CD14-positive monocyte (primary cell): ENCODE results near the gene MLYCD. TPM values are rescaled to one million over a fixed set of nuclear protein-coding genes. Genes with fewer than 3 reads are reported as not detected.
"Not testable (repeated sequence)": the region's sequence is repeated elsewhere in the genome, so short reads cannot be mapped to it uniquely, and the experiment has no call there.

Experiments
- DNase-seq, 3 donors: peaks; one replicate each; pipeline ENCODE4 v3.0.0-alpha.2; 2011 to 2022
- H2AFZ ChIP-seq: 2 replicates; pipeline ENCODE4 v1.6.0; 2012; ENCODE audit warnings: mild to moderate bottlenecking, low read depth, low read length, inconsistent platforms; ENCODE audit not compliant: insufficient read depth, poor library complexity, severe bottlenecking
- H3K27ac ChIP-seq, 2 donors: 1 replicate in 1 of 2; 2 replicates in 1 of 2; pipeline ENCODE4 v1.5.1; 2012 to 2013; ENCODE audit warnings: low read length in 2 of 2, control low read depth in 1 of 2, inconsistent platforms in 1 of 2, low read depth in 1 of 2, mild to moderate bottlenecking in 1 of 2
- H3K27me3 ChIP-seq, 2 donors: one replicate each; pipeline versions ENCODE4 v1.6.0 to v1.6.1; 2011 to 2013; ENCODE audit warnings: low read length in 2 of 2; ENCODE audit not compliant: control insufficient read depth in 2 of 2, insufficient read depth in 2 of 2
- H3K36me3 ChIP-seq, 2 donors: replicated peaks in 1 of 2; 1 replicate in 1 of 2; 2 replicates in 1 of 2; pipeline versions ENCODE4 v1.5.1 to v1.6.1; 2012 to 2013; ENCODE audit warnings: low read length in 2 of 2, control low read depth in 1 of 2, inconsistent platforms in 1 of 2, mild to moderate bottlenecking in 1 of 2; ENCODE audit not compliant: insufficient read depth in 2 of 2, control insufficient read depth in 1 of 2
- H3K4me1 ChIP-seq, 2 donors: 1 replicate in 1 of 2; 2 replicates in 1 of 2; pipeline versions ENCODE4 v1.5.1 to v1.6.1; 2012 to 2013; ENCODE audit warnings: low read length in 2 of 2, control low read depth in 1 of 2, inconsistent platforms in 1 of 2, mild to moderate bottlenecking in 1 of 2, moderate library complexity in 1 of 2; ENCODE audit not compliant: insufficient read depth in 2 of 2, control insufficient read depth in 1 of 2
- H3K4me2 ChIP-seq: replicated peaks from 2 replicates; pipeline ENCODE3; 2012; ENCODE audit warnings: low read length, moderate library complexity, mild to moderate bottlenecking; ENCODE audit not compliant: poor library complexity, severe bottlenecking; ENCODE audit errors: extremely low read depth
- H3K4me3 ChIP-seq, 3 experiments: fragments of 200-600 bp in 1 of 3; sonication (generic) in 1 of 3; replicated peaks in 1 of 3; 1 replicate in 2 of 3; 2 replicates in 1 of 3; pipeline ENCODE4 v1.5.1; 2011 to 2013; ENCODE audit warnings: low read length in 3 of 3, mild to moderate bottlenecking in 3 of 3, control low read depth in 2 of 3, low read depth in 2 of 3, inconsistent platforms in 1 of 3, moderate library complexity in 1 of 3
- H3K79me2 ChIP-seq: 2 replicates; pipeline ENCODE4 v1.6.0; 2012; ENCODE audit warnings: mild to moderate bottlenecking, control low read depth, inconsistent platforms, low read length, moderate library complexity; ENCODE audit not compliant: insufficient read depth
- H3K9ac ChIP-seq: 2 replicates; pipeline ENCODE4 v1.6.0; 2017; ENCODE audit warnings: low read length, mild to moderate bottlenecking; ENCODE audit not compliant: insufficient read depth, poor library complexity, severe bottlenecking
- H3K9me3 ChIP-seq, 2 donors: replicated peaks in 1 of 2; 1 replicate in 1 of 2; 2 replicates in 1 of 2; pipeline versions ENCODE4 v1.5.1 to v1.6.1; 2012 to 2013; ENCODE audit warnings: low read length in 2 of 2, control low read depth in 1 of 2; ENCODE audit not compliant: control insufficient read depth in 1 of 2, insufficient read depth in 1 of 2
- H4K20me1 ChIP-seq: 2 replicates; pipeline ENCODE4 v1.6.0; 2012; ENCODE audit warnings: mild to moderate bottlenecking, low read length, control low read depth, moderate library complexity; ENCODE audit not compliant: insufficient read depth
- H3K27ac Mint-ChIP-seq, 7 donors: one replicate each; pipeline ENCODE4 v1.8.0; 2020; ENCODE audit warnings: mild to moderate bottlenecking in 7 of 7, mixed read lengths in 7 of 7, moderate library complexity in 6 of 7, inconsistent platforms in 2 of 7
- H3K27me3 Mint-ChIP-seq, 3 donors: one replicate each; pipeline ENCODE4 v1.8.0; 2021 to 2022; ENCODE audit warnings: low read depth in 3 of 3, mild to moderate bottlenecking in 3 of 3, mixed read lengths in 3 of 3, moderate library complexity in 3 of 3, inconsistent platforms in 1 of 3
- H3K36me3 Mint-ChIP-seq, 2 donors: one replicate each; pipeline ENCODE4 v1.8.0; 2020; ENCODE audit warnings: mixed read lengths in 2 of 2, inconsistent platforms in 1 of 2, mild to moderate bottlenecking in 1 of 2
- H3K4me1 Mint-ChIP-seq: one replicate; pipeline ENCODE4 v1.8.0; 2020; ENCODE audit warnings: mild to moderate bottlenecking, mixed read lengths
- H3K4me3 Mint-ChIP-seq, 2 donors: one replicate each; pipeline ENCODE4 v1.8.0; 2020; ENCODE audit warnings: mild to moderate bottlenecking in 2 of 2, mixed read lengths in 2 of 2, moderate library complexity in 1 of 2
- H3K9me3 Mint-ChIP-seq, 7 donors: one replicate each; pipeline ENCODE4 v1.8.0; 2020 to 2022; ENCODE audit warnings: mixed read lengths in 7 of 7, mild to moderate bottlenecking in 6 of 7, moderate library complexity in 6 of 7, inconsistent platforms in 2 of 7
- CTCF ChIP-seq: fragments of 200-600 bp; IDR thresholded peaks from one replicate; pipeline ENCODE4 v1.8.0; 2022; ENCODE audit warnings: antibody characterized with exemption, mild to moderate bottlenecking
- WGBS: methylation state at CpG from one replicate; pipeline ENCODE4 v1.1.5; 2013; ENCODE audit warnings: missing lambda C conversion rate; ENCODE audit not compliant: insufficient coverage; 5-methylcytosine and 5-hydroxymethylcytosine counted together
- intact Hi-C, 2 donors: fragments of 100-400 bp; cut with micrococcal nuclease; formaldehyde crosslinking; loops; one replicate each; pipeline versions ENCODE4 v1.15.0 to v1.15.1; 2023
- polyA plus RNA-seq, 3 donors: library from polyadenylated mRNA; depleted of rRNA in 1 of 3; unstranded in 2 of 3; stranded (reverse) in 1 of 3; fragments of 300-500 nt in 2 of 3; fragments of >200 nt in 1 of 3; fragmentation: Illumina TruSeq in 2 of 3; gene quantifications; 1 replicate in 2 of 3; 2 replicates in 1 of 3; pipeline ENCODE4 v1.2.3, GENCODE V29; 2012 to 2021

MLYCD gene
- polyA plus RNA-seq, 3 donors, result 1.2 to 2.4 (median 1.3) TPM

GRCh38 chr16:83949724-83950001 is 50.7 kb downstream of the MLYCD start:
- 100% methylated on average over 2 of the region's 5 CpGs for WGBS
- Histone ChIP-seq H3K27me3 (no peaks in the 10 kb centered on the region), H4K20me1 (no peaks in the 10 kb centered on the region), H3K36me3 (no peaks in the 10 kb centered on the region), H3K4me3 (no peak overlapping the region), H2AFZ (no peak overlapping the region), H3K4me1 (peaks cover 23 to 26% of the 10 kb centered on the region in 2 donors), H3K79me2 (no peaks in the 10 kb centered on the region), H3K4me2 (no peak overlapping the region), H3K9me3 (no peaks in the 10 kb centered on the region), H3K27ac (no peak overlapping the region), H3K9ac (no peak overlapping the region)
- Mint-ChIP-seq H3K9me3 (no peaks in the 10 kb centered on the region), H3K4me3 (no peak overlapping the region), H3K27ac (peak overlapping the region in 1 of 7 donors; percentile 13), H3K36me3 (peaks cover 0 to 2% of the 10 kb centered on the region in 2 donors), H3K4me1 (peaks cover 18% of the 10 kb centered on the region), H3K27me3 (peaks cover 2 to 9% (median 8%) of the 10 kb centered on the region in 3 donors)
- TF ChIP-seq CTCF, result no peak
- intact Hi-C loops, result no loop called here
- no peak for DNase-seq

- H3K9me3 ChIP-seq, H3K4me3 ChIP-seq, H3K4me3 Mint-ChIP-seq, intact Hi-C loops, DNase-seq, H3K9ac ChIP-seq, H4K20me1 ChIP-seq, H3K36me3 ChIP-seq, H3K27me3 ChIP-seq, H3K27ac ChIP-seq, H3K79me2 ChIP-seq, H3K9me3 Mint-ChIP-seq, H3K4me2 ChIP-seq, H2AFZ ChIP-seq, H3K36me3 Mint-ChIP-seq: not testable (repeated sequence)
- Mint-ChIP-seq H3K27ac (peak overlapping the region in 1 of 7 donors; percentile 70), H3K27me3 (peaks cover 7 to 19% (median 10%) of the 10 kb centered on the region in 3 donors), H3K4me1 (peaks cover 20% of the 10 kb centered on the region)
- H3K4me1 ChIP-seq, result peaks cover 26 to 30% of the 10 kb centered on the region in 2 donors
- WGBS, result 100% methylated on average over 1 of the region's 10 CpGs
These were observed 52.0 kb downstream of the MLYCD start for GRCh38 chr16:83950862-83951399.
